Keratinocyte (primary cell): Measurements from ENCODE around the gene C20orf144.

Source experiments
- EZH2 ChIP-seq: IDR thresholded peaks from one replicate; pipeline ENCODE4 v1.6.1; 2012; ENCODE audit warnings: inconsistent platforms, mild to moderate bottlenecking, low read length, moderate library complexity
- TF ChIP-seq, protein P1 (sequence below), 3 experiments: IDR thresholded peaks in 1 of 3; conservative IDR thresholded peaks in 1 of 3; optimal IDR thresholded peaks in 1 of 3; 2 replicates in 2 of 3; 3 replicates in 1 of 3; pipeline versions ENCODE3 to v1.5.1; 2011; ENCODE audit warnings: low read length in 3 of 3, mild to moderate bottlenecking in 3 of 3, moderate library complexity in 2 of 3, control low read depth in 1 of 3, inconsistent platforms in 1 of 3; ENCODE audit not compliant: insufficient read depth in 2 of 3; ENCODE audit errors: extremely low read depth in 1 of 3

DNA sequence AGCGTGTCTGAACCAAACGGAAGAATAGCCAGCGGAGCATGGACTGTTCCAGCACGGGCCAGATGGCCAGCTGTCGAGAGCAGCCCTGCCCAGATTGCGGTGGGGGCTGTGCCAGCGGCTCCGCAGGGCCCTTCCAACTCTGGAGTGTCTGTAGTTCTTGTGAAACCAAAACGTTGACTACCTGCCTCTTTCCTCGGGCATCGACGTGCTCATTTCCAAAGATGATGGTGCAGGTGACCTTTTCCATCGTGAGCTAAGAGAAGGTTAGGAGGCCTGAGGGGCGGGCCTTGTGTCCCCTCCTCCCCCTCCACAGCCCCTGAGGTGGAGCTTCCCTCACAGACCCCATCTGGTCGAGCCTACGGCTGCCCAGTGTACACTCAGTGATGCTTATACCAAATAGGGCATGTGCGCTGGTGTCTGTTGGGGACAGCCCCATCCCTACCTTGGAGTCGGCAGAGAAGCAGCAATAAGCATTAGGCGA, 12.9 kb upstream of the C20orf144 start:
- TF ChIP-seq, protein P1, sequence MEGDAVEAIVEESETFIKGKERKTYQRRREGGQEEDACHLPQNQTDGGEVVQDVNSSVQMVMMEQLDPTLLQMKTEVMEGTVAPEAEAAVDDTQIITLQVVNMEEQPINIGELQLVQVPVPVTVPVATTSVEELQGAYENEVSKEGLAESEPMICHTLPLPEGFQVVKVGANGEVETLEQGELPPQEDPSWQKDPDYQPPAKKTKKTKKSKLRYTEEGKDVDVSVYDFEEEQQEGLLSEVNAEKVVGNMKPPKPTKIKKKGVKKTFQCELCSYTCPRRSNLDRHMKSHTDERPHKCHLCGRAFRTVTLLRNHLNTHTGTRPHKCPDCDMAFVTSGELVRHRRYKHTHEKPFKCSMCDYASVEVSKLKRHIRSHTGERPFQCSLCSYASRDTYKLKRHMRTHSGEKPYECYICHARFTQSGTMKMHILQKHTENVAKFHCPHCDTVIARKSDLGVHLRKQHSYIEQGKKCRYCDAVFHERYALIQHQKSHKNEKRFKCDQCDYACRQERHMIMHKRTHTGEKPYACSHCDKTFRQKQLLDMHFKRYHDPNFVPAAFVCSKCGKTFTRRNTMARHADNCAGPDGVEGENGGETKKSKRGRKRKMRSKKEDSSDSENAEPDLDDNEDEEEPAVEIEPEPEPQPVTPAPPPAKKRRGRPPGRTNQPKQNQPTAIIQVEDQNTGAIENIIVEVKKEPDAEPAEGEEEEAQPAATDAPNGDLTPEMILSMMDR (optimal IDR thresholded peaks at IDR 0.05 in 1 of 3, IDR thresholded peaks at IDR 0.05 in 1 of 3, conservative IDR thresholded peaks at IDR 0.05 in 1 of 3; ENCODE audit: extremely low read depth in 1 of 3, insufficient read depth in 2 of 3, low read length in 3 of 3): no peak
- TF ChIP-seq EZH2: no peak
